ENCODE measurements around the gene PAX7. TPM values are rescaled to one million over a fixed set of nuclear protein-coding genes. Genes with fewer than 3 reads are reported as not detected.

The PAX7 gene
- total RNA-seq, 3 donors from 2014 or later (not counting 1 experiment from before 2014, with no cell fraction given) = not detected

DNA sequence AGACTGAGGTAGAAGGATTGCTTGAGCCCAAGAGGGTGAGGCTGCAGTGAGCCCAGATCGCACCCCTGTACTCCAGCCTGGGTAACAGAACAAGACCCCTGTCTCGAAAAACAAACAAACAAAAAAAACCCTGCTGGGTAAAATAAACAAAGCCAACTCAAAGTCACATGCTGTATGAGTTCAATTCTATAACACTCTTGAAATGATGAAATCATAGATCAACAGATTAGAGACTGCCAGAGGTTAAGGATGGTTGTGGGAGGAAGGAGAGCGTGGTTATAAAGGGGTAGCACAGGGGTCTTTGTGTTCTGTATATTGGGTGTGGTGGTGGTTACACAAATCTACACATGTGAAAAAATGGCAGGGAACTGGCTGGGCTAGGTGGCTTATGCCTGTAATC, 166.3 kb downstream of the PAX7 start:
- Histone ChIP-seq H3K27ac (ENCODE audit: low read length) (no peak overlapping the region), H3K4me3 (ENCODE audit: low read length) (no peak overlapping the region), H3K36me3 (ENCODE audit: control insufficient read depth, insufficient read depth, low read length) (no peaks in the 10 kb centered on the region), H3K27me3 (ENCODE audit: control insufficient read depth, insufficient read depth, low read length) (no peaks in the 10 kb centered on the region), H3K4me1 (ENCODE audit: control insufficient read depth, insufficient read depth, low read length) (no peaks in the 10 kb centered on the region), H3K9me3 (ENCODE audit: control insufficient read depth, insufficient read depth, low read length) (no peaks in the 10 kb centered on the region)
- TF ChIP-seq, protein P1, sequence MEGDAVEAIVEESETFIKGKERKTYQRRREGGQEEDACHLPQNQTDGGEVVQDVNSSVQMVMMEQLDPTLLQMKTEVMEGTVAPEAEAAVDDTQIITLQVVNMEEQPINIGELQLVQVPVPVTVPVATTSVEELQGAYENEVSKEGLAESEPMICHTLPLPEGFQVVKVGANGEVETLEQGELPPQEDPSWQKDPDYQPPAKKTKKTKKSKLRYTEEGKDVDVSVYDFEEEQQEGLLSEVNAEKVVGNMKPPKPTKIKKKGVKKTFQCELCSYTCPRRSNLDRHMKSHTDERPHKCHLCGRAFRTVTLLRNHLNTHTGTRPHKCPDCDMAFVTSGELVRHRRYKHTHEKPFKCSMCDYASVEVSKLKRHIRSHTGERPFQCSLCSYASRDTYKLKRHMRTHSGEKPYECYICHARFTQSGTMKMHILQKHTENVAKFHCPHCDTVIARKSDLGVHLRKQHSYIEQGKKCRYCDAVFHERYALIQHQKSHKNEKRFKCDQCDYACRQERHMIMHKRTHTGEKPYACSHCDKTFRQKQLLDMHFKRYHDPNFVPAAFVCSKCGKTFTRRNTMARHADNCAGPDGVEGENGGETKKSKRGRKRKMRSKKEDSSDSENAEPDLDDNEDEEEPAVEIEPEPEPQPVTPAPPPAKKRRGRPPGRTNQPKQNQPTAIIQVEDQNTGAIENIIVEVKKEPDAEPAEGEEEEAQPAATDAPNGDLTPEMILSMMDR (IDR thresholded peaks at IDR 0.05) = no peak
- no peaks in the 10 kb centered on the region for H3K9me3 Mint-ChIP-seq
- H3K36me3 Mint-ChIP-seq = no peaks in the 10 kb centered on the region
- ATAC-seq = no peak
- peaks cover 22 to 24% of the 10 kb centered on the region in 2 donors for H3K27me3 Mint-ChIP-seq (ENCODE audit: low read depth in 2 of 2)
- H3K4me3 Mint-ChIP-seq = no peak overlapping the region
- no peak for DNase-seq
- H3K27ac Mint-ChIP-seq = no peak overlapping the region
- no peaks in the 10 kb centered on the region for H3K4me1 Mint-ChIP-seq
- intact Hi-C loops (cut with micrococcal nuclease) = no loop called here
- WGBS (ENCODE audit: insufficient coverage) = 73% methylated on average over 3 of the region's 3 CpGs

Other genes starting within 250 kb of the PAX7 start
- under 1 TPM in 1 of 3 donors, not detected in 2; 0.43 TPM for gene KLHDC7A, start 149.9 kb upstream of the PAX7 start, total RNA-seq
- gene TAS1R2, start 228.8 kb downstream of the PAX7 start, total RNA-seq = not detected